Ishikawa (cell line): ENCODE results near the gene SLAMF1.

ENCODE experiments used
- CEBPB ChIP-seq: IDR thresholded peaks from 2 replicates; pipeline ENCODE4 v1.6.1; 2012
- CREB1 ChIP-seq: IDR thresholded peaks from 2 replicates; pipeline ENCODE4 v1.6.1; 2012; ENCODE audit warnings: low read depth
- EGR1 ChIP-seq: IDR thresholded peaks from 2 replicates; pipeline ENCODE4 v1.6.1; 2012
- EP300 ChIP-seq: IDR thresholded peaks from 2 replicates; pipeline ENCODE4 v1.6.1; 2012; ENCODE audit warnings: borderline replicate concordance
- FOXM1 ChIP-seq: IDR thresholded peaks from 2 replicates; pipeline ENCODE4 v1.6.1; 2012; ENCODE audit warnings: low read depth, borderline replicate concordance
- MAX ChIP-seq: IDR thresholded peaks from 2 replicates; pipeline ENCODE4 v1.6.1; 2012
- NFIC ChIP-seq: IDR thresholded peaks from 2 replicates; pipeline ENCODE4 v1.6.1; 2012
- RAD21 ChIP-seq: IDR thresholded peaks from 2 replicates; pipeline ENCODE4 v1.6.1; 2012; ENCODE audit warnings: low read depth
- REST ChIP-seq: IDR thresholded peaks from 2 replicates; pipeline ENCODE4 v1.6.1; 2012; ENCODE audit warnings: low read depth, mild to moderate bottlenecking
- TAF1 ChIP-seq: IDR thresholded peaks from 2 replicates; pipeline ENCODE4 v1.6.1; 2012; ENCODE audit warnings: low read depth, mild to moderate bottlenecking
- TCF12 ChIP-seq: IDR thresholded peaks from 2 replicates; pipeline ENCODE4 v1.6.1; 2012; ENCODE audit warnings: low read depth
- TEAD4 ChIP-seq: IDR thresholded peaks from 2 replicates; pipeline ENCODE4 v1.6.1; 2012
- YY1 ChIP-seq: IDR thresholded peaks from 2 replicates; pipeline ENCODE4 v1.6.1; 2012; ENCODE audit warnings: low read depth
- ZBTB7A ChIP-seq: IDR thresholded peaks from 2 replicates; pipeline ENCODE4 v1.6.1; 2012; ENCODE audit warnings: low read depth

- TF ChIP-seq CREB1 (no peak), EP300 (no peak), MAX (no peak), CEBPB (no peak), FOXM1 (no peak), EGR1 (no peak), REST (no peak), RAD21 (no peak), YY1 (no peak), TAF1 (no peak), TEAD4 (no peak), ZBTB7A (no peak), NFIC (no peak), TCF12 (no peak)
Measured at GRCh38 chr1:160560806-160561205, 86.0 kb downstream of the SLAMF1 start.
